Ectodermal cell (in vitro differentiated cells): ENCODE measurements around the gene KNDC1.
"Not testable (repeated sequence)": the region's sequence is repeated elsewhere in the genome, so short reads cannot be mapped to it uniquely, and the experiment has no call there.

Experiments
- H3K27ac ChIP-seq: 2 replicates; pipeline ENCODE4 v1.7.0; 2013; ENCODE audit warnings: mild to moderate bottlenecking, low read depth, low read length; ENCODE audit not compliant: insufficient read depth, poor library complexity, severe bottlenecking
- H3K27me3 ChIP-seq: 2 replicates; pipeline ENCODE4 v1.7.0; 2013; ENCODE audit warnings: mild to moderate bottlenecking, low read length; ENCODE audit not compliant: insufficient read depth, control insufficient read depth, poor library complexity, severe bottlenecking
- H3K36me3 ChIP-seq: one replicate; pipeline ENCODE4 v1.7.0; 2013; ENCODE audit warnings: low read length; ENCODE audit not compliant: control insufficient read depth, insufficient read depth
- H3K4me1 ChIP-seq: one replicate; pipeline ENCODE4 v1.7.0; 2013; ENCODE audit warnings: low read length; ENCODE audit not compliant: control insufficient read depth, insufficient read depth
- H3K4me3 ChIP-seq: 2 replicates; pipeline ENCODE4 v1.7.0; 2013; ENCODE audit warnings: low read depth, low read length, control low read depth; ENCODE audit not compliant: insufficient read depth
- H3K9me3 ChIP-seq: 2 replicates; pipeline ENCODE4 v1.7.0; 2013; ENCODE audit warnings: mild to moderate bottlenecking, low read length, moderate library complexity; ENCODE audit not compliant: control insufficient read depth
- WGBS, 2 experiments: methylation state at CpG; one replicate each; pipeline ENCODE4 v1.1.7; 2013; ENCODE audit warnings: missing lambda C conversion rate in 2 of 2; 5-methylcytosine and 5-hydroxymethylcytosine counted together

Gene KNDC1

DNA sequence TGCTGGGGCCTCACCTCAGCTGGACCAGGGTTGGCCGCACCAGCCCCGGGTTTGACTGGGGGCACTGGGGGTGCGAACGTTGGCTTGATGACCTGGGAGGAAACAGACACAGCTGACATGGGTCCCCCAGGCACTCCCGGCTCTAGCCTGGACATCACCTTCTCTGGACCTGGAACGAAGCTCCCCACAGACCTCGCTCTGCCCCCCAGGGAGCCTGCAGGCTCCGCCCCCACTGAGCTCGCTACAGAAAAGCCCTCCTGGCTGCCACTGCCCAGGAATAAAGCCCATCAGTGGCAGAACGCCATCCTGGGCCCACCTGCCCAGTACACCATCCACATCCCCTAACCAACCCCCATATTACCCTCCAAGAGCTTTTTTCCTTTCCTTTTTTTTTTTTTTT is 103.7 kb downstream of the KNDC1 start:
- Histone ChIP-seq H3K36me3 (no peaks in the 10 kb centered on the region), H3K9me3 (no peaks in the 10 kb centered on the region), H3K27me3 (peaks cover 25% of the 10 kb centered on the region), H3K4me1 (peaks cover 4% of the 10 kb centered on the region), H3K27ac (no peak overlapping the region), H3K4me3 (no peak overlapping the region)
- WGBS, 2 experiments, result 73 to 82% methylated on average over 10 of the region's 10 CpGs

DNA sequence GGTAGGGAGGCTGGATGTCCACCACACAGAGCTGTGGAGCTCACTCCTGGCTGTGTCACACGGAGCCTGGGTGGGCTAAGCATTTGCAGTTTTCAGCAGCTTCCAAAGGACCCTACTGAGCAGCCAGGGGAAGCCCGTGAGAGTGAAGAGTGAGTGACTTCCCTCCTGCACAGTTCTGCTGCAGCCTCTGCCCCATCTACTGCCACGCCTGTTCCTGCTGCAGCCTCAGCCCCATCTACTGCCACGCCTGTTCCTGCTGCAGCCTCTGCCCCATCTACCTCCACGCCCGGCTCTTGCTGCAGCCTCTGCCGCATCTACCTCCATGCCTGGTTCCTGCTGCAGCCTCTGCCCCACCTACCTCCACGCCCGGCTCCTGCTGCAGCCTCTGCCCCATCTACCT is 104.4 kb downstream of the KNDC1 start:
- peaks cover 4% of the 10 kb centered on the region for H3K4me1 ChIP-seq
- H3K36me3 ChIP-seq, result no peaks in the 10 kb centered on the region
- no peak overlapping the region for H3K4me3 ChIP-seq
- H3K27me3 ChIP-seq, result peaks cover 25% of the 10 kb centered on the region
- no peaks in the 10 kb centered on the region for H3K9me3 ChIP-seq
- WGBS, 2 experiments, result 85 to 87% methylated on average over 9 of the region's 9 CpGs
- no peak overlapping the region for H3K27ac ChIP-seq

DNA sequence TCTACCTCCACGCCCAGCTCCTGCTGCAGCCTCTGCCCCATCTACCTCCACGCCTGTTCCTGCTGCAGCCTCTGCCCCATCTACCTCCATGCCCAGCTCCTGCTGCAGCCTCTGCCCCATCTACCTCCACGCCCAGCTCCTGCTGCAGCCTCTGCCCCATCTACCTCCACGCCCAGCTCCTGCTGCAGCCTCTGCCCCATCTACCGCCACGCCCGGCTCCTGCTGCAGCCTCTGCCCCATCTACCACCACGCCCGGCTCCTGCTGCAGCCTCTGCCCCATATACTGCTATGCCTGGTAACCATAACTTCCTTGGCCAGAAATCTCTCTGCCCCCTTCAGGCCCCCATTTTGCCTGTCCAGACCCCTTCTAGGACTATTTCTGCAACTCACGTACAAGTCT is 105.0 kb downstream of the KNDC1 start:
- peaks cover 25% of the 10 kb centered on the region for H3K27me3 ChIP-seq
- H3K36me3 ChIP-seq, H3K4me3 ChIP-seq, H3K4me1 ChIP-seq, H3K27ac ChIP-seq, H3K9me3 ChIP-seq: not testable (repeated sequence)
- 73% methylated on average over 10 of the region's 10 CpGs for WGBS, 2 experiments

DNA sequence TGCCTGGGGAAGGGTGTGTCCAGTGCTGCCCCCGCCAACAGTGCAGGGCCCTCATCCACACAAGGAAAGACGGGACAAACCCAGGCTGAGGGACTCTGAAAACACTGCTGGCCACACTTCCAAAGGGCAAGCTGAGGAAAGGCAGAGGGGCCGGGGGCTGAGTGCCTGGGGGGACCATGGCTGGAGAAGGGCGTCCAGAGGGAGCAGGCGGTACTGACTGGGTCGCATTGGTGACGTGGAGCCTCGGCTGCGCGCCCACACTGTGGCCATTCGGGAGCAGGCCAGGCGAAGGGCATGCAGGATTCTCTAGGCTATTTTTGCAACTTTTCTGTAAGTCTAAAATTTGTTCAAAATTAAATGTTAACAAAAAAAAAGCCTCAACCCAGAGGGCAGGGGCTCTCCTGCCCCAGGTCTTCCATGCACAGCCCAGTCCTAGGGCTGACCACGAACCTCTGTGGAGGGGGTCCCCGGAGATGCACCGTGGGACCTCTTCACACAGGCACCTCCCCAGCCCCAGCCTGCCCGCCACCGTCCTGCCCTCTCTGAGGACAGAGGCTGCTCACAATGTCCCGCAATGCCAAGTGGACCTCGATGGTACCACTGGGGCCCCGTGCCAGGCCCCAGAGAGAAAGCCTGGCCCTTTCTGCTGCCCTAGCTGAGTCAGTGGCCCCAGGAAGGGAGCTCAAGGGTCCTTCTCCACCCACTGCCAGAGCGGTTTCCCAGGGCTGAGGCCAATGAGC is 106.2 kb downstream of the KNDC1 start:
- Histone ChIP-seq H3K36me3 (no peaks in the 10 kb centered on the region), H3K4me3 (no peak overlapping the region), H3K4me1 (peaks cover under 1% of the 10 kb centered on the region), H3K9me3 (no peaks in the 10 kb centered on the region), H3K27me3 (peaks cover 19% of the 10 kb centered on the region), H3K27ac (no peak overlapping the region)
- WGBS, 2 experiments, result 93 to 95% methylated on average over 21 of the region's 21 CpGs

DNA sequence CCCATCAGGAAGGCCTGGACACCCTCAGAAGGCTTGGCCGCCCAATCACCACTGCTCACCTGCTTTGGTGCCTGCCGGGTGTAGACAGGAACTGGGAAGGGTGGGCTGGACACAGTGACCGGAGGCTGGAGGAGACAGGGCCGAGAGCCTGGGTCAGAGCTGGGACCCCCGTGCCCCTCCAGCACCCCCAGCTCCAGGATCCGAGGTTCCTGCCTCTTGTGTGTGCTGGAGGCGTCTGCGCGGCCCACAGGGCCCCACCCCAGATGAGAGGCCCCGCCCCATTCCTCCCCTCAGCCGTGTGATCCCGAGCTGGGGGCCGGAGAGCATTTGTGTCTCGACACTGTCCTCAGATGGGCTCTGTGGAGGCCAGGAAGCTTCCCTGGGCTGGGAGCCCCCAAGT is 107.3 kb downstream of the KNDC1 start:
- H3K36me3 ChIP-seq, result no peaks in the 10 kb centered on the region
- H3K27ac ChIP-seq, result no peak overlapping the region
- no peaks in the 10 kb centered on the region for H3K4me1 ChIP-seq
- H3K9me3 ChIP-seq, result no peaks in the 10 kb centered on the region
- H3K27me3 ChIP-seq, result peaks cover 14% of the 10 kb centered on the region
- 88% methylated on average over 14 of the region's 14 CpGs for WGBS, 2 experiments
- H3K4me3 ChIP-seq, result no peak overlapping the region

DNA sequence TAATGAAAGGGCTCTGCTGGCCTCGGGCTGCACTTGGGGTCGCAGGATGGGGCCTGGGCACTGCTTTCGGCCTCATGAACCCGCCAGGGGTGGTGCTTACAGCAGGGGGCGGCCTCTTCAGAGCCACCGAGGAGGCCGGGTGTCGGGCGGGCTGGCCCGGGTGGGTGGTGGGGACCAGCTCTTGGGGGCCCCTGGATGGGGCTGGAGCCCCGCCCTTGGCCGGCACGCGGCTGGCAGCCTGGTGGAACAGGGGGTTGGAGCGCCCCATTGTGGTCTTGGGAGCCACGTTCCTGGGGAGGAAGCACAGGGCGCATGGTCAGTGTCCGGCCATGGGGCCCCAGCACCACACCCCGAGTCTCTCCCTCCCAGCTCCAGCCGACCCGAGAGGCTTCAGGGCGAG is 107.8 kb downstream of the KNDC1 start:
- 92% methylated on average over 22 of the region's 22 CpGs for WGBS, 2 experiments
- Histone ChIP-seq H3K4me3 (no peak overlapping the region), H3K27ac (no peak overlapping the region), H3K36me3 (no peaks in the 10 kb centered on the region), H3K9me3 (no peaks in the 10 kb centered on the region), H3K27me3 (peaks cover 9% of the 10 kb centered on the region), H3K4me1 (no peaks in the 10 kb centered on the region)

DNA sequence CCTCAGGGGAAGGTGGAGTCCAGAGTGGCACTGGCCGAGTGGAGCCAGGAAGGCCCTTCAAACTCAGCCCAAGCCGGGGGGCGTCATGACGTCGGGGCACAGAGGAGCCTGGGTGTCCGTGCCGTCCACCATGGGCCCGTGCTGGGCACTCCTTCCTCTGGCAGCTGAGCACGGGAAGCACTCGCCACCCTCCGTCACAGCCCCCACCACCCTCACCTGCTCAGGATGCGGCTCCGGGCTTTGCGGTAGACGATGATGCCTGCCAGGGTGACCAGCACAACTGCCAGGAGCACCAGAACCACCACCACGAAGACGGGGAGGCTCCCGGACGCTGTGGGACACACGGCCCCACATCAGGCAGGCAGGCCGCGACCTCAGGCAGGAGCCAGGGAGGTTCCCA is 108.5 kb downstream of the KNDC1 start:
- Histone ChIP-seq H3K4me3 (no peak overlapping the region), H3K9me3 (no peaks in the 10 kb centered on the region), H3K36me3 (no peaks in the 10 kb centered on the region), H3K27me3 (peaks cover 2% of the 10 kb centered on the region), H3K27ac (no peak overlapping the region), H3K4me1 (no peaks in the 10 kb centered on the region)
- WGBS, 2 experiments, result 95% methylated on average over 22 of the region's 22 CpGs

DNA sequence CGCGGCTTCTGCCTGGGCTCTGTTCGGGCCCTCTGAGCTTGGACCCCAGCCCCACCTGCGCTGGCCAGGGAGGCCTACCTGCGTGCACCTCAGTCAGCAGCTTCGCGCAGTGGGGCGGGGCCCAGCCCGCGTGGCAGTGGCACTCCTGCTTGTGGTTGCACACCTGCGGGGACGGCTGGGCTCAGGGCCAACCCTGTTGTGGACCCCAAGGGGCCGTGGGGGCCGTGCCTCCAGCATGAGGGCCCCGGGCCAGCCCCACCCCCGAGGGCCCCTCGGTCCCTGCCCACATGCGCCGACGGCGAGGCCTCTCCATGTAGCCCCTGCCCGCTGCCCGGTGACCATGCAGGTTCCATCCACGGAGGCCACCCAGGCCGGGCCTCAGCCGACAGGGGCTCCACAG is 109.3 kb downstream of the KNDC1 start:
- no peaks in the 10 kb centered on the region for H3K4me1 ChIP-seq
- no peaks in the 10 kb centered on the region for H3K9me3 ChIP-seq
- no peaks in the 10 kb centered on the region for H3K36me3 ChIP-seq
- no peaks in the 10 kb centered on the region for H3K27me3 ChIP-seq
- no peak overlapping the region for H3K27ac ChIP-seq
- no peak overlapping the region for H3K4me3 ChIP-seq
- WGBS, 2 experiments, result 88% methylated on average over 26 of the region's 26 CpGs

DNA sequence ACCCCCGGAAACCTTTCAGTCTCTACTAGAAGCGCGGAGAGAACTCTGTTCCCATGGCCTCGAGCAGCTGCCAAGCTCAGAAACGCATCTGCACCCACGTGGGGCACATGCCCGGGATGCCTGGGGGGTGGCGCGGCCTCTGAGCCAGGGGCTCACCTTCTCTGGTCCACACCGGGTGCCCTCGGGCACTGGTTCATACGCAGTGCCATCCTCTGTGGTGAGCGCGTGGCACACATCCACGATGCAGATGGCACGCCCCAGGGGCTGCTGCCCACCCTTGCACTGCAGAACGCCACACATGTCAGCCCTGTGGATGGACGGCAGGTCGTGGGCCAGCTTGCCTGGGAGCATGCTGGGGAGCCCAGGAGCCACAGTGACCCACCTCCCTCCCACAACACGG is 110.2 kb downstream of the KNDC1 start:
- Histone ChIP-seq H3K9me3 (no peaks in the 10 kb centered on the region), H3K27ac (no peak overlapping the region), H3K27me3 (peaks cover 2% of the 10 kb centered on the region), H3K4me1 (peaks cover 5% of the 10 kb centered on the region), H3K4me3 (no peak overlapping the region), H3K36me3 (no peaks in the 10 kb centered on the region)
- WGBS, 2 experiments, result 89 to 90% methylated on average over 20 of the region's 20 CpGs

DNA sequence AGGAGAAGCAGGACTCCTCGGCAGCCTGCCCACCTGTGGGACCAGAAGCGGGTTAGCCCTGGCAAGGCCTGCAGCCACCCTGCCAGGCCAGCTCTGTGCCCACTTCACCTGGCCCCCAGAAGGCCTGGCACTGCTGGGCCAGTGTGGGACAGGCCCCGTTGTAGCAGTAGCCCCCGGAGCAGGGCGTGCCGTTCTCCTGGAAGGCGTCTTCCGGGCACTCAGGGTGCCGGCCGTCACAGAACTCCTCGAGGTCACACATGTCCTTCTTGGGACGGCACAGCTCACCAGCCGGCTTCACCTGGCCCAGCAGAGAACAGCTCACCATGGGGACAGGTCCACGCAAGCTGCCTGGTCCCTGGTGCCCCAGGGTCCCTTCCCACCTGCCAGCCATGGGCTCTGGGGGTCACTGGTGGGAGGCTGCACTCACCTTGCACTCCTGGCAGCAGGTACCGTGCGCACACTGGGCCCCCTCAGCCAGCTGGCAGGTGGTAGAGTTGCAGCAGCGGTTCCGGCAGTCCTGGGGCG is 110.8 kb downstream of the KNDC1 start:
- no peaks in the 10 kb centered on the region for H3K9me3 ChIP-seq
- H3K4me3 ChIP-seq, result no peak overlapping the region
- H3K27ac ChIP-seq, result no peak overlapping the region
- peaks cover 9% of the 10 kb centered on the region for H3K27me3 ChIP-seq
- 93 to 94% methylated on average over 19 of the region's 19 CpGs for WGBS, 2 experiments
- H3K36me3 ChIP-seq, result no peaks in the 10 kb centered on the region
- peaks cover 11% of the 10 kb centered on the region for H3K4me1 ChIP-seq
